ENCODE results near the gene UBXN2A. TPM values are rescaled to one million over a fixed set of nuclear protein-coding genes. Genes with fewer than 3 reads are reported as not detected.

Gene UBXN2A
- total RNA-seq, 1 experiment from 2014 or later, result 19.7 TPM

GRCh38 chr2:23934259-23934658 lies 6.0 kb upstream of the UBXN2A start:
- Histone ChIP-seq H3K9ac (ENCODE audit: extremely low read depth, insufficient read length, low read length) (no peak overlapping the region), H3K9me3 (ENCODE audit: control insufficient read depth, low read depth, low read length) (no peaks in the 10 kb centered on the region), H3K4ac (ENCODE audit: low read depth, low read length) (no peak overlapping the region), H2BK20ac (ENCODE audit: low read depth, low read length, poor library complexity, severe bottlenecking) (no peak overlapping the region), H2BK15ac (ENCODE audit: low read depth, low read length) (no peak overlapping the region), H3K79me2 (ENCODE audit: insufficient read depth, low read length) (no peaks in the 10 kb centered on the region), H3K4me1 (ENCODE audit: insufficient read depth, low read length) (no peaks in the 10 kb centered on the region), H3K4me2 (ENCODE audit: insufficient read depth, insufficient read length, low read length) (no peak overlapping the region), H4K5ac (ENCODE audit: insufficient read length, low read depth, low read length) (no peak overlapping the region), H2AK5ac (ENCODE audit: insufficient read length, low read length) (no peak overlapping the region), H4K20me1 (ENCODE audit: control insufficient read depth, insufficient read depth, insufficient read length) (no peaks in the 10 kb centered on the region), H4K8ac (replicated peaks; ENCODE audit: insufficient read length, low read depth, low read length) (no peak overlapping the region), H3T11ph (ENCODE audit: low read length) (no peak overlapping the region), H3K23ac (ENCODE audit: insufficient read length, low read depth, low read length) (no peak overlapping the region), H3K14ac (ENCODE audit: insufficient read depth, low read length) (no peak overlapping the region), H2BK12ac (ENCODE audit: insufficient read length, low read depth, low read length) (no peak overlapping the region), H3K27ac (ENCODE audit: insufficient read length, low read depth, low read length) (no peak overlapping the region), H3K23me2 (ENCODE audit: insufficient read length, low read depth, low read length, poor library complexity, severe bottlenecking) (no peaks in the 10 kb centered on the region), H3K79me1 (ENCODE audit: insufficient read depth, low read depth, low read length, poor library complexity, severe bottlenecking) (no peaks in the 10 kb centered on the region), H4K91ac (ENCODE audit: insufficient read length, low read depth, low read length) (no peak overlapping the region), H3K27me3 (ENCODE audit: insufficient read depth, low read length) (no peaks in the 10 kb centered on the region), H2AFZ (ENCODE audit: low read length) (no peak overlapping the region), H3K18ac (ENCODE audit: insufficient read length, low read depth, low read length) (no peak overlapping the region), H2BK5ac (ENCODE audit: insufficient read length, low read length) (no peak overlapping the region), H2BK120ac (ENCODE audit: low read depth, low read length, poor library complexity, severe bottlenecking) (no peak overlapping the region), H3K56ac (ENCODE audit: insufficient read length, low read depth, low read length) (no peak overlapping the region)
- no CpG with 5 or more reads among the region's 1 CpG for WGBS (ENCODE audit: extremely low coverage, insufficient read length, low lambda C conversion rate)
- Mint-ChIP-seq H3K9me3 (no peaks in the 10 kb centered on the region), H3K27ac (no peak overlapping the region; a peak in 1 of 7 replicates), H3K4me3 (no peak overlapping the region), H3K27me3 (ENCODE audit: low read depth) (no peaks in the 10 kb centered on the region; the same call in 1 of the 2 replicates), H3K4me1 (peaks cover 6 to 8% of the 10 kb centered on the region in 2 experiments), H3K36me3 (ENCODE audit: insufficient read depth in 1 of 3, low read depth in 3 of 3) (peaks cover 5 to 11% (median 5%) of the 10 kb centered on the region in 3 experiments; a peak in 6 of 7 replicates)
- no peak for DNase-seq
- no peak for TF ChIP-seq CTCF (conservative IDR thresholded peaks at IDR 0.05)
